Stomach (tissue), 4 donors: ENCODE data around the gene TP53RK.

Source experiments
- CTCF ChIP-seq, 7 experiments: fragments of 450-650 bp in 4 of 7; fragments of 200-600 bp in 3 of 7; sonication (generic) in 3 of 7; IDR thresholded peaks; one replicate each; pipeline ENCODE4 v1.5.1; 2016 to 2019; ENCODE audit warnings: antibody characterized with exemption in 7 of 7, control low read depth in 2 of 7, mild to moderate bottlenecking in 1 of 7
- POLR2A ChIP-seq, 4 donors: fragments of 450-650 bp; IDR thresholded peaks; one replicate each; pipeline ENCODE4 v1.6.1; 2016; ENCODE audit warnings: antibody characterized with exemption in 4 of 4, control low read depth in 2 of 4, mild to moderate bottlenecking in 1 of 4, moderate library complexity in 1 of 4
- POLR2AphosphoS5 ChIP-seq, 3 donors: sonication (generic); formaldehyde crosslinking; IDR thresholded peaks; one replicate each; pipeline ENCODE4 v1.6.1; 2016; ENCODE audit warnings: antibody characterized with exemption in 3 of 3

- TF ChIP-seq POLR2A (IDR thresholded peaks at IDR 0.05) (no peak), CTCF (IDR thresholded peaks at IDR 0.05) (no peak), POLR2AphosphoS5 (IDR thresholded peaks at IDR 0.05) (no peak)
These were observed 52.2 kb downstream of the TP53RK start for GRCh38 chr20:46637020-46637419.
